Upper lobe of right lung (tissue), 1 donor: Measurements from ENCODE around the gene GPR132. TPM values are rescaled to one million over a fixed set of nuclear protein-coding genes. Genes with fewer than 3 reads are reported as not detected.
"Not testable (repeated sequence)": the region's sequence is repeated elsewhere in the genome, so short reads cannot be mapped to it uniquely, and the experiment has no call there.

Experiments used
- ATAC-seq: fragments of 200-7000 bp; cut with Tn5 transposase; one replicate; pipeline ENCODE4 v1.9.1; 2020; ENCODE audit warnings: mild to moderate bottlenecking, moderate library complexity
- DNase-seq: peaks from one replicate; pipeline ENCODE4 v3.0.0-alpha.2; 2020
- H3K27ac ChIP-seq: fragments of 200-600 bp; one replicate; pipeline ENCODE4 v1.8.0; 2022
- H3K27me3 ChIP-seq: fragments of 200-600 bp; one replicate; pipeline ENCODE4 v1.8.0; 2022; ENCODE audit warnings: mild to moderate bottlenecking
- H3K36me3 ChIP-seq: fragments of 200-600 bp; one replicate; pipeline ENCODE4 v1.8.0; 2022
- H3K4me1 ChIP-seq: fragments of 200-600 bp; one replicate; pipeline ENCODE4 v1.8.0; 2022
- H3K4me3 ChIP-seq: fragments of 200-600 bp; one replicate; pipeline ENCODE4 v1.8.0; 2022; ENCODE audit warnings: mild to moderate bottlenecking
- H3K9me3 ChIP-seq: fragments of 200-600 bp; one replicate; pipeline ENCODE4 v1.8.0; 2022
- intact Hi-C: fragments of 100-400 bp; cut with DNase I; formaldehyde crosslinking; loops from one replicate; pipeline ENCODE4 v1.11.0; 2022
- long read RNA-seq: library from polyadenylated mRNA; unstranded; transcript quantifications from one replicate; pipeline ENCODE4 v2.0.0, GENCODE V29; 2021
- total RNA-seq: library from RNA; stranded (reverse); fragmentation: NEBNext Ultra II Directional; extraction: Animal tissue kit (Norgen Biotek cat#: 25700); gene quantifications from one replicate; pipeline ENCODE4 v1.2.1, GENCODE V29; 2021
- TF ChIP-seq, protein P1 (sequence below): fragments of 200-600 bp; IDR thresholded peaks from one replicate; pipeline ENCODE4 v1.8.0; 2022; ENCODE audit warnings: antibody characterized with exemption
- donor health status: DM: no; HTN: yes; CAD: no; lungs with severe emphysema.

Gene GPR132, protein sequence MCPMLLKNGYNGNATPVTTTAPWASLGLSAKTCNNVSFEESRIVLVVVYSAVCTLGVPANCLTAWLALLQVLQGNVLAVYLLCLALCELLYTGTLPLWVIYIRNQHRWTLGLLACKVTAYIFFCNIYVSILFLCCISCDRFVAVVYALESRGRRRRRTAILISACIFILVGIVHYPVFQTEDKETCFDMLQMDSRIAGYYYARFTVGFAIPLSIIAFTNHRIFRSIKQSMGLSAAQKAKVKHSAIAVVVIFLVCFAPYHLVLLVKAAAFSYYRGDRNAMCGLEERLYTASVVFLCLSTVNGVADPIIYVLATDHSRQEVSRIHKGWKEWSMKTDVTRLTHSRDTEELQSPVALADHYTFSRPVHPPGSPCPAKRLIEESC
- total RNA-seq = 6.7 TPM
- long read RNA-seq, partial matches to known transcripts = 1 of 14 reads
- long read RNA-seq, other reads (novel, unspliced or antisense) = 6 of 14 reads

DNA sequence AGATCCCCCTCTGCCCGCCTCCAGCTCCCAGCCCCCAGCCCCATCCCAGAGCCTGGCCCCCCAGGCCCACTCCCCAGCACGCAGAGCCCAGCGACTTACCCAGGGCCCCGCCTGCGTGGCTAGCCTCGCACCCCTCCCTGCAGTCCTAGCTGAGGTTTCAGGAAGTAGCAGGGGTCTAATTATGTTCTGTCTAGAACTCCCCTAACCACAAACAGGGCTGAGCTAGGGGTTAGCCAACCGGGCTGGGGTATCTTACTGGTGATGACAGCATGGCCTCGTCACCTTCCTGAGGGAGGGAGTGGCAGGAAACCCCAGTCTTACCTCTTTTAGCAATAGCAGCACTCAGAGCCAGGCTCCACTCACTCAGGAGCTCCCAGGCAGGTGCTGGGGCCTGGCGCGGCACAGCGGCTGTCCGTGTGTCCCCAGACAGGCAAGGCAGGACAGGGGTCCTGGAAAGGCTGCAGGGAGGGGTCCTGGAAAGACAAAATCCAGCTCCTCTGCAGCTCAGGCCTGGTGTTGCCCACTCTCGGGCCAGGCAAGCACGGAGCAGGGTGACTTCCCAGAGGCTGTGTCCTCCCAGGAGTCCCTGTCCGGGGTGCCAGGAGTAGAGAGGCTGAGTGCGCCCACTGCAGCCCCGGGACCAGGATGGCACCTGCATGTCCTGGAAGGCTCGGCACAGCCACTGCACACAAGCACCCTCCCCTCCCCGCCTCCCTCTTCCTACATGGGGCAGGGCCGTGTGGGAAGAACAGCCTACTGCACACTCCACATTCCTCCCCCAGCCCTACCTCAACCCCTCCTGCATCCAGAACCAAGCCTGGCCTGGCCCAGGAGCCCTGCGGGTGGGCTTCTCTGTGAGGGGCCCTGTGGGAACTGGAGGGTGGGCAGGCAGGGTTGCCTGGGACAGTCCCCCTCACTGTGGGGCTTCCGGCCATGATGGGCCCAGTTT is at the start of gene GPR132:
TSS of gene GPR132 (minus strand) at position 151 of the 949 bp plus-strand sequence. CDS start 10,010 bp downstream, outside the sequence.
- intact Hi-C loops = no loop called here
- H3K4me1 ChIP-seq = peaks cover 26% of the 10 kb centered on the region
- H3K9me3 ChIP-seq = no peaks in the 10 kb centered on the region
- ATAC-seq (peak; percentile 67), DNase-seq (peak; percentile 73)
- no peaks in the 10 kb centered on the region for H3K36me3 ChIP-seq
- peak within 1 kb of the TSS; percentile 42 for H3K4me3 ChIP-seq
- H3K27ac ChIP-seq = peak within 1 kb of the TSS; percentile 67
- H3K27me3 ChIP-seq = no peaks in the 10 kb centered on the region
- TF ChIP-seq, protein P1, sequence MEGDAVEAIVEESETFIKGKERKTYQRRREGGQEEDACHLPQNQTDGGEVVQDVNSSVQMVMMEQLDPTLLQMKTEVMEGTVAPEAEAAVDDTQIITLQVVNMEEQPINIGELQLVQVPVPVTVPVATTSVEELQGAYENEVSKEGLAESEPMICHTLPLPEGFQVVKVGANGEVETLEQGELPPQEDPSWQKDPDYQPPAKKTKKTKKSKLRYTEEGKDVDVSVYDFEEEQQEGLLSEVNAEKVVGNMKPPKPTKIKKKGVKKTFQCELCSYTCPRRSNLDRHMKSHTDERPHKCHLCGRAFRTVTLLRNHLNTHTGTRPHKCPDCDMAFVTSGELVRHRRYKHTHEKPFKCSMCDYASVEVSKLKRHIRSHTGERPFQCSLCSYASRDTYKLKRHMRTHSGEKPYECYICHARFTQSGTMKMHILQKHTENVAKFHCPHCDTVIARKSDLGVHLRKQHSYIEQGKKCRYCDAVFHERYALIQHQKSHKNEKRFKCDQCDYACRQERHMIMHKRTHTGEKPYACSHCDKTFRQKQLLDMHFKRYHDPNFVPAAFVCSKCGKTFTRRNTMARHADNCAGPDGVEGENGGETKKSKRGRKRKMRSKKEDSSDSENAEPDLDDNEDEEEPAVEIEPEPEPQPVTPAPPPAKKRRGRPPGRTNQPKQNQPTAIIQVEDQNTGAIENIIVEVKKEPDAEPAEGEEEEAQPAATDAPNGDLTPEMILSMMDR = no peak

DNA sequence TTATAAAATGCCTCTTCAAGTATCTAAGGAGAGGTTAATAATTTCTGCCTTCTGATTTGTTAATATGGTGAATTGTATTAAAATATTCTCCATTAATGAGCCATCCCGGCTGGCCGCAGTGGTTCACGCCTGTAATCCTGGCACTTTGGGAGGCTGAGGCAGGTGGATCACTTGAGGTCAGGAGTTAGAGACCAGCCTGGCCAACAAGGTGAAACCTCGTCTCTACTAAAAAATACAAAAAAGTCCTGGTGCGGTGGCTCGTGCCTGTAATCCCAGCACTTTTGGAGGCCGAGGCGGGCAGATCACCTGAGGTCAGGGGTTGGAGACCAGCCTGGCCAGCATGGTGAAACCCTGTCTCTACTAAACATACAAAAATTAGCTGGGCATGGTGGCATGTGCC is 44.0 kb upstream of the GPR132 start:
- intact Hi-C loops, ATAC-seq, H3K4me1 ChIP-seq, DNase-seq, H3K9me3 ChIP-seq, H3K4me3 ChIP-seq, H3K27ac ChIP-seq, H3K27me3 ChIP-seq, H3K36me3 ChIP-seq: not testable (repeated sequence)

DNA sequence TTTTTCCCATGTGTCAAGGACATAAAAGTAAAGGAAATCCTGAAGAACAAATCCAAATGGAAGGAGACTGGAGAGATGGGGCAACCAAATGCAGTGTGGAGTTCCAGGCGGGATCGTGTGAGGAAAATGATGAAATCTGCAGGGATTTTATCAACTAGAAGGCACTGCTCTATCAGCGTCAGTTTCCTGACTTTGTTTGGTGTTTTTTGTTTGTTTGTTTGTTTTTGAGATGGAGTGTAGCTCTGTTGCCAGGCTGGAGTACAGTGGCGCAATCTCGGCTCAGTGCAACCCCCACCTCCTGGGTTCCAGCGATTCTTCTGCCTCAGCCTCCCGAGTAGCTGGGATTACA is 43.3 kb upstream of the GPR132 start:
- no peaks in the 10 kb centered on the region for H3K4me1 ChIP-seq
- no peaks in the 10 kb centered on the region for H3K36me3 ChIP-seq
- no peak overlapping the region for H3K27ac ChIP-seq
- DNase-seq = no peak
- intact Hi-C loops = no loop called here
- TF ChIP-seq, protein P1 = no peak
- H3K4me3 ChIP-seq = no peak overlapping the region
- no peaks in the 10 kb centered on the region for H3K9me3 ChIP-seq
- H3K27me3 ChIP-seq = peaks cover 10% of the 10 kb centered on the region
- ATAC-seq = no peak

DNA sequence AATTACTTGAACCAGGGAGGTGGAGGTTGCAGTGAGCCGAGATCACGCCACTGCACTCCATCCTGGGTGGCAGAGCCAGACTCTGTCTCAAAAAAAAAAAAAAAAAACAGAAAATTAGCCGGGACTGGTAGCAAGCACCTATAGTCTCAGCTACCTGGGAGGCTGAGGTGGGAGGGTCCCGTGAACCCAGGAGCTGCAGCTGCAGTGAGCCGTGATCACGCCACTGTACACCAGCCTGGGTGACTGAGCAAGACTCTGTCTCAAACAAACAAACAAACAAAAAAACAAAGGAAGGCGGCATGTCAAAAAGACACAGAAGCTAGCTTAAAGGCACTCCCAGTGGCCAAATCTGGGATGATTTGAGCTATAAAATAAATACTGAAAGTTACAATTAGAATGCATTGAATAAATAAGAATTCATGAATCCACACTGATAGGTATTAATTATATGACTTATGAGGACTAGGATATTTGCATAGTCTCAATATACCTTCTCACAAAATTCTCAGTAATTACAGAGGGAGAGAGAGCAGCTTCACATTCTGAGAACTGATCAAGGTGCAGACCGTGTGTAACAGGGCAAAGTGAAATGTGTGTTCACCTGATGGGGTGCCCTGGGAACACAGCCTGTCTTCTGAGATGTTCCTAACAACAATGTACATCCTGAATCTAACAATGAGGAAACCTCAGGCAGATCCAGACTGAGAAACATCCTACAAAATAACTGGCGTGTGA is 42.7 kb upstream of the GPR132 start:
- Histone ChIP-seq H3K4me3 (no peak overlapping the region), H3K27me3 (peaks cover 16% of the 10 kb centered on the region), H3K36me3 (no peaks in the 10 kb centered on the region), H3K27ac (no peak overlapping the region), H3K4me1 (no peaks in the 10 kb centered on the region), H3K9me3 (no peaks in the 10 kb centered on the region)
- intact Hi-C loops = no loop called here
- DNase-seq (no peak), ATAC-seq (no peak)
- TF ChIP-seq, protein P1 = no peak

DNA sequence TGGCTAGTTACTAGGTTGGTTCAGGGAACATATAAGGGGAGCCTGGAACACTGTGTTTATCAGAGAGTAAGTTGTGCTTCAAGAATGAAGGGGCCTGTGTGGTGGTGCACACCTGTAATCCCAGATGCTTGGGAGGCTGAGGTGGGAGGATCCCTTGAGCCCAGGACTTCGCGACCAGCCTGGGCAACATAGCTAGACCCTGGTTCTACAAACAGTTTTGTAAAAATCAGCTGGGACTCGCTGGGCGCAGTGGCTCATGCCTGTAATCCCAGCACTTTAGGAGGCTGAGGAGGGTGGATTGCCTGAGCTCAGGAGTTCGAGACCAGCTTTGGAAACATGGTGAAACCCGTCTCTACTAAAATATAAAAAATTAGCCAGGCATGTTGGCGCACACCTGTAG is 42.1 kb upstream of the GPR132 start:
- no peak overlapping the region for H3K4me3 ChIP-seq
- intact Hi-C loops = no loop called here
- TF ChIP-seq, protein P1 = no peak
- H3K27me3 ChIP-seq = peaks cover 16% of the 10 kb centered on the region
- H3K27ac ChIP-seq = no peak overlapping the region
- no peaks in the 10 kb centered on the region for H3K9me3 ChIP-seq
- H3K36me3 ChIP-seq = no peaks in the 10 kb centered on the region
- ATAC-seq (no peak), DNase-seq (no peak)
- H3K4me1 ChIP-seq = no peaks in the 10 kb centered on the region
